ENCODE measurements around the gene AHCYL1. TPM values are rescaled to one million over a fixed set of nuclear protein-coding genes. Genes with fewer than 3 reads are reported as not detected.

AHCYL1 gene
- total and polyA plus RNA-seq, 10 of the 15 experiments (the other 5 are each of a cell fraction or from before 2014, with no cell fraction given) = 24.7 to 73.6 (median 46.8) TPM

GRCh38 chr1:110047463-110047862 lies 62.9 kb downstream of the AHCYL1 start (continued):
- TF ChIP-seq FOXK2 (IDR thresholded peaks at IDR 0.05) = no peak

GRCh38 chr1:110048240-110048639 lies 63.7 kb downstream of the AHCYL1 start:
- BruUV-seq (replicated peaks) = no TSS peak
- Histone ChIP-seq H3K9me3 (replicated peaks; ENCODE audit: control insufficient read depth, insufficient read depth, low read length) (no peaks in the 10 kb centered on the region), H2AFZ (ENCODE audit: control insufficient read depth, low read depth, low read length) (no peak overlapping the region), H3K4me2 (ENCODE audit: control insufficient read depth, insufficient read depth) (no peak overlapping the region), H3K27me3 (replicated peaks in 1 of 2; ENCODE audit: control insufficient read depth in 2 of 2, insufficient read depth in 2 of 2, low read length in 1 of 2) (no peaks in the 10 kb centered on the region), H4K20me1 (ENCODE audit: control insufficient read depth, insufficient read depth) (no peaks in the 10 kb centered on the region), H3K4me1 (ENCODE audit: control insufficient read depth, insufficient read depth, low read length) (no peaks in the 10 kb centered on the region), H3K36me3 (ENCODE audit: control insufficient read depth in 2 of 2, insufficient read depth in 2 of 2, low read length in 1 of 2) (peaks cover 22 to 31% of the 10 kb centered on the region in 2 experiments), H3K27ac (ENCODE audit: control insufficient read depth, insufficient read depth) (no peak overlapping the region), H3K4me3 (no peak overlapping the region), H3K79me2 (ENCODE audit: control insufficient read depth, insufficient read depth, low read length) (no peaks in the 10 kb centered on the region), H3K9ac (ENCODE audit: control insufficient read depth, insufficient read depth, low read length) (no peak overlapping the region)
- no peak for DNase-seq (ENCODE audit: low read depth, low spot score)
- ChIA-PET SMC1A (ENCODE audit: uncharacterized antibody, unreplicated experiment) (interaction anchor here (0.6 to 1.2 kb wide), 2 partner anchors 19 to 61 kb away, joined by 3 to 4 read pairs; no protein-coding TSS in a partner anchor), POLR2A (no interaction called here), CTCF (interaction anchor here (0.6 to 1.1 kb wide), 2 partner anchors 12 to 38 kb away, joined by 3 to 5 read pairs; no protein-coding TSS in a partner anchor), RAD21 (ENCODE audit: unreplicated experiment) (no interaction called here)
- WGBS (ENCODE audit: insufficient coverage, insufficient replicate concordance, low lambda C conversion rate, missing lambda C conversion rate) = 95% methylated on average over 5 of the region's 5 CpGs
- ATAC-seq = no peak
- no peak for FAIRE-seq
- in situ Hi-C loops (cut with MboI) (no loop called here), intact Hi-C loops (cut with micrococcal nuclease; ENCODE audit: unreplicated experiment) (no loop called here)
- TF ChIP-seq CEBPZ (IDR thresholded peaks at IDR 0.05; ENCODE audit: low read depth, low read length) = no peak
- no peak for TF ChIP-seq MYC (IDR thresholded peaks at IDR 0.05; ENCODE audit: insufficient read depth, insufficient read length, insufficient replicate concordance, low read length, severe bottlenecking)
- no peak for TF ChIP-seq STAT3 (IDR thresholded peaks at IDR 0.05; ENCODE audit: low read depth, low read length)
- no peak for TF ChIP-seq BCL3 (IDR thresholded peaks at IDR 0.05; ENCODE audit: borderline replicate concordance, insufficient read depth, low read depth, low read length, poor library complexity, severe bottlenecking)
- no peak for TF ChIP-seq IRF5 (IDR thresholded peaks at IDR 0.05; ENCODE audit: borderline replicate concordance)
- no peak for TF ChIP-seq SMC3 (IDR thresholded peaks at IDR 0.05; ENCODE audit: borderline replicate concordance, low read length)
- TF ChIP-seq ZZZ3 (IDR thresholded peaks at IDR 0.05; ENCODE audit: control insufficient read depth, insufficient read length, low read depth) = no peak
- TF ChIP-seq IRF4 (IDR thresholded peaks at IDR 0.05; ENCODE audit: low read depth, low read length) = no peak
- TF ChIP-seq IKZF2 (IDR thresholded peaks at IDR 0.05) = no peak
- no peak for TF ChIP-seq PML (IDR thresholded peaks at IDR 0.05; ENCODE audit: low read length)
- TF ChIP-seq BCLAF1 (IDR thresholded peaks at IDR 0.05) = no peak
- TF ChIP-seq ZNF24 (IDR thresholded peaks at IDR 0.05) = no peak
- TF ChIP-seq YBX1 (IDR thresholded peaks at IDR 0.05) = no peak

All from GM12878 (cell line).